ENCODE results near the gene ILF2.

ILF2 gene

DNA sequence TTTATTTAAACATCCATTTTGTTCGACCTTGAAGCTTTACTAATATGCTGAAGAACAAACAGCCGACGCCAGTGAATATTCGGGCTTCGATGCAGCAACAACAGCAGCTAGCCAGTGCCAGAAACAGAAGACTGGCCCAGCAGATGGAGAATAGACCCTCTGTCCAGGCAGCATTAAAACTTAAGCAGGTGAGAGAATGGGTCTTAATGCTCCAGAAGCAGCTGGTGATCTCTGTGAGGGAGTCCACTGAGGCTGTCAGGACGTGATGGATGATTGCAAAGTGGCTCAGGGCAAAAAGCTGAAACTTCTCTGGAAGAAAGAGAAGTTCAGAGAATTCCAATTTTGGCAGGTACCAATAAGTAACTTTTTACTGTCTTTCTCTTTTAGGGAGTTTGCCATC lies 32.5 kb downstream of the ILF2 start:
- Histone ChIP-seq H3K9ac (ENCODE audit: low read depth in 1 of 2, low read length in 2 of 2) (no peak overlapping the region), H3K27me3 (ENCODE audit: control insufficient read depth in 2 of 2, insufficient read depth in 2 of 2, low read length in 2 of 2) (no peaks in the 10 kb centered on the region), H3K4me3 (ENCODE audit: low read length in 2 of 2) (no peak overlapping the region), H3K27ac (ENCODE audit: low read depth in 2 of 2, low read length in 2 of 2) (no peak overlapping the region), H3K36me3 (ENCODE audit: control insufficient read depth in 2 of 2, insufficient read depth in 2 of 2, low read length in 2 of 2) (peaks cover 58 to 66% of the 10 kb centered on the region in 2 donors), H3K9me3 (ENCODE audit: control insufficient read depth in 2 of 2, low read length in 2 of 2) (no peaks in the 10 kb centered on the region), H3K4me1 (ENCODE audit: control insufficient read depth in 2 of 2, insufficient read depth in 2 of 2, low read length in 2 of 2) (peaks cover 9 to 15% of the 10 kb centered on the region in 2 donors)

DNA sequence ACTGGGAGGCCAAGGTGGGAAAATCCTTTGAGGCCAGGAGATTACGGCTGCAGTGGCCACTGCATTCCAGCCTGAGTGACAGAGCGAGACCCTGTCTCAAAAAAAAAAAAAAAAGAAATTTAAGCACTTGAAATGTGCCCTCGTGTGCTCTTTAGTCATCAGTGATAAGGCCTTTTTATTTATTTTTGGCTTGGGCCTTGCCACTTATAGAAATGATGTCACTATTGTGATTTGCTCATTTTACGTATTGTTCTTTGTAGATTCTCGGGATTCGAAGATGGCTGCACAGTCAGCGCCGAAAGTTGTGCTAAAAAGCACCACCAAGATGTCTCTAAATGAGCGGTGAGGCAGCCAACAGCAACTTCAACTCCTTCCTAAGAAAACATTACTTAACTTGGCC lies 34.5 kb downstream of the ILF2 start:
- Histone ChIP-seq H3K27ac (ENCODE audit: low read depth in 2 of 2, low read length in 2 of 2) (no peak overlapping the region), H3K9ac (ENCODE audit: low read depth in 1 of 2, low read length in 2 of 2) (no peak overlapping the region), H3K9me3 (ENCODE audit: control insufficient read depth in 2 of 2, low read length in 2 of 2) (no peaks in the 10 kb centered on the region), H3K36me3 (ENCODE audit: control insufficient read depth in 2 of 2, insufficient read depth in 2 of 2, low read length in 2 of 2) (peaks cover 39 to 47% of the 10 kb centered on the region in 2 donors), H3K27me3 (ENCODE audit: control insufficient read depth in 2 of 2, insufficient read depth in 2 of 2, low read length in 2 of 2) (no peaks in the 10 kb centered on the region), H3K4me3 (ENCODE audit: low read length in 2 of 2) (no peak overlapping the region), H3K4me1 (ENCODE audit: control insufficient read depth in 2 of 2, insufficient read depth in 2 of 2, low read length in 2 of 2) (peaks cover 20 to 24% of the 10 kb centered on the region in 2 donors)

DNA sequence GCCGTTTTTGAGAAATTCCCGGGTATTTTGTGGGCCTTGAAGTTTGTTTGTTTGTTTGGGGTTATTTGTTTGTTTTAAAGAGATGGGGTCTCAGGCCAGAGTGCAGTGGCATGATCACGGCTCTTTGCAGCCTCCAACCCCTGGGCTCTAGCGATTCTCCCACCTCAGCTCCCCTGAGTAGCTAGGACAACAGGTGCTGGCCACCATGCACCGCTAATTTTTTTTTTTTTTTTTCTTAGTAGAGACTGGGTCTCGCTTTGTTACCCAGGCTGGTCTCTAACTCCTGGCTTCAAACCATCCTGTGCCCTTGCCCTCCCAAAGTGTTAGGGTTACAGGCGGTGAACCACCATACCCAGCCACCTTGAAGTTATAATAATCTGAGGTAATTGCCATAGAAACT lies 34.9 kb downstream of the ILF2 start:
- no peak overlapping the region for H3K4me3 ChIP-seq (ENCODE audit: low read length in 2 of 2)
- no peak overlapping the region for H3K9ac ChIP-seq (ENCODE audit: low read depth in 1 of 2, low read length in 2 of 2)
- H3K9me3 ChIP-seq (ENCODE audit: control insufficient read depth in 2 of 2, low read length in 2 of 2): no peaks in the 10 kb centered on the region
- no peak overlapping the region for H3K27ac ChIP-seq (ENCODE audit: low read depth in 2 of 2, low read length in 2 of 2)
- H3K27me3 ChIP-seq (ENCODE audit: control insufficient read depth in 2 of 2, insufficient read depth in 2 of 2, low read length in 2 of 2): no peaks in the 10 kb centered on the region
- H3K4me1 ChIP-seq (ENCODE audit: control insufficient read depth in 2 of 2, insufficient read depth in 2 of 2, low read length in 2 of 2): peaks cover 23 to 25% of the 10 kb centered on the region in 2 donors
- peaks cover 35 to 42% of the 10 kb centered on the region in 2 donors for H3K36me3 ChIP-seq (ENCODE audit: control insufficient read depth in 2 of 2, insufficient read depth in 2 of 2, low read length in 2 of 2)

GRCh38 chr1:153633754-153634665 lies 36.8 kb downstream of the ILF2 start, which contains the start of gene CHTOP:
TSS of gene CHTOP (plus strand) at chr1:153634066. CDS start at chr1:153636589, 2,523 bp downstream.
- no peaks in the 10 kb centered on the region for H3K27me3 ChIP-seq (ENCODE audit: control insufficient read depth in 2 of 2, insufficient read depth in 2 of 2, low read length in 2 of 2)
- H3K27ac ChIP-seq (ENCODE audit: low read depth in 2 of 2, low read length in 2 of 2): peak within 1 kb of the TSS; percentile 100
- H3K36me3 ChIP-seq (ENCODE audit: control insufficient read depth in 2 of 2, insufficient read depth in 2 of 2, low read length in 2 of 2): peaks cover 25% of the 10 kb centered on the region in 2 donors
- peak within 1 kb of the TSS; percentile 99 to 100 for H3K4me3 ChIP-seq (ENCODE audit: low read length in 2 of 2)
- peak within 1 kb of the TSS; percentile 100 for H3K9ac ChIP-seq (ENCODE audit: low read depth in 1 of 2, low read length in 2 of 2)
- H3K4me1 ChIP-seq (ENCODE audit: control insufficient read depth in 2 of 2, insufficient read depth in 2 of 2, low read length in 2 of 2): peaks cover 28 to 38% of the 10 kb centered on the region in 2 donors
- no peaks in the 10 kb centered on the region for H3K9me3 ChIP-seq (ENCODE audit: control insufficient read depth in 2 of 2, low read length in 2 of 2)

GRCh38 chr1:153633161-153633753 lies 37.5 kb downstream of the ILF2 start:
- Histone ChIP-seq H3K4me3 (ENCODE audit: low read length in 2 of 2) (peak overlapping the region; percentile 48 to 99), H3K9ac (ENCODE audit: low read depth in 1 of 2, low read length in 2 of 2) (peak overlapping the region; percentile 63 to 100), H3K27me3 (ENCODE audit: control insufficient read depth in 2 of 2, insufficient read depth in 2 of 2, low read length in 2 of 2) (no peaks in the 10 kb centered on the region), H3K9me3 (ENCODE audit: control insufficient read depth in 2 of 2, low read length in 2 of 2) (no peaks in the 10 kb centered on the region), H3K27ac (ENCODE audit: low read depth in 2 of 2, low read length in 2 of 2) (peak overlapping the region; percentile 100), H3K4me1 (ENCODE audit: control insufficient read depth in 2 of 2, insufficient read depth in 2 of 2, low read length in 2 of 2) (peaks cover 28 to 38% of the 10 kb centered on the region in 2 donors), H3K36me3 (ENCODE audit: control insufficient read depth in 2 of 2, insufficient read depth in 2 of 2, low read length in 2 of 2) (peaks cover 18 to 21% of the 10 kb centered on the region in 2 donors)

- Histone ChIP-seq H3K4me1 (ENCODE audit: control insufficient read depth in 2 of 2, insufficient read depth in 2 of 2, low read length in 2 of 2) (peaks cover 33 to 49% of the 10 kb centered on the region in 2 donors), H3K9ac (ENCODE audit: low read depth in 1 of 2, low read length in 2 of 2) (no peak overlapping the region), H3K36me3 (ENCODE audit: control insufficient read depth in 2 of 2, insufficient read depth in 2 of 2, low read length in 2 of 2) (peaks cover under 1 to 4% of the 10 kb centered on the region in 2 donors), H3K9me3 (ENCODE audit: control insufficient read depth in 2 of 2, low read length in 2 of 2) (no peaks in the 10 kb centered on the region), H3K4me3 (ENCODE audit: low read length in 2 of 2) (no peak overlapping the region), H3K27me3 (ENCODE audit: control insufficient read depth in 2 of 2, insufficient read depth in 2 of 2, low read length in 2 of 2) (no peaks in the 10 kb centered on the region), H3K27ac (ENCODE audit: low read depth in 2 of 2, low read length in 2 of 2) (no peak overlapping the region)
These were observed 39.5 kb downstream of the ILF2 start for GRCh38 chr1:153631047-153632022.

DNA sequence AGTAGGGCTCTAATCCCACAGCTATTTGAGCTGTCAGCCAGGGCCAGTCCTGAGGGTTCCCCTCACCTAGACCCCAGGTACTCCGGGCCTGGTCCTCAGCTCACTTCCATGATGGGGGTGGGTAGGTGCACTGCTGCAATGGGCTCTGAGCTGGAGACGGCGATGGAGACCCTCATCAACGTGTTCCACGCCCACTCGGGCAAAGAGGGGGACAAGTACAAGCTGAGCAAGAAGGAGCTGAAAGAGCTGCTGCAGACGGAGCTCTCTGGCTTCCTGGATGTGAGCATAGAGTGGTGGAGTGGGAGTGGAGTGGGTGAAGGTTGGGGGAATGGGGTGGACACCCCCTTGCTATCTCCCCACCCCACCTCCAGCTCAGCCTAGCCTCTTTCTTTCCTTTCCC lies 40.4 kb downstream of the ILF2 start:
- Histone ChIP-seq H3K27me3 (ENCODE audit: control insufficient read depth in 2 of 2, insufficient read depth in 2 of 2, low read length in 2 of 2) (no peaks in the 10 kb centered on the region), H3K9me3 (ENCODE audit: control insufficient read depth in 2 of 2, low read length in 2 of 2) (no peaks in the 10 kb centered on the region), H3K9ac (ENCODE audit: low read depth in 1 of 2, low read length in 2 of 2) (no peak overlapping the region), H3K27ac (ENCODE audit: low read depth in 2 of 2, low read length in 2 of 2) (no peak overlapping the region), H3K36me3 (ENCODE audit: control insufficient read depth in 2 of 2, insufficient read depth in 2 of 2, low read length in 2 of 2) (no peaks in the 10 kb centered on the region), H3K4me3 (ENCODE audit: low read length in 2 of 2) (no peak overlapping the region), H3K4me1 (ENCODE audit: control insufficient read depth in 2 of 2, insufficient read depth in 2 of 2, low read length in 2 of 2) (peaks cover 35 to 45% of the 10 kb centered on the region in 2 donors)

DNA sequence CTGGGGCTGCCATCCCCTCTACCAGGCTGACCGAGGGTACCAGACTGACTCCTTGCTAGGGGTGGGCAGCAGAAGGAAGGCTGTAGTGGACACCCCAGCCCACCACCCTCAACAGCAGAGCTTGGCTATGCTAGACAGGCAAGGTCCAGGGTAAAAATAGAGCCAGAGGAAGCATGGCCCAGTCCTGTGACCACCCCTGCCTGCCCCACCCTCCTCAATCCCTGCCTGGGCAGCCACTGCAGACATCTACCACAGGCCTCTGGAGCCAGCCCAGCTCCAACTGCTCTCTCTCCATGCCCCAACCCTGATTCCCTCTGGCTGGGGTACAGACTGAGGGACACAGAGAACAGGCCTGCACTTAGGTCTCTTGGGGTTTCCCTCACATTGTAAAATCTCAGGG lies 40.8 kb downstream of the ILF2 start:
- H3K9ac ChIP-seq (ENCODE audit: low read depth in 1 of 2, low read length in 2 of 2): no peak overlapping the region
- peaks cover 38 to 43% of the 10 kb centered on the region in 2 donors for H3K4me1 ChIP-seq (ENCODE audit: control insufficient read depth in 2 of 2, insufficient read depth in 2 of 2, low read length in 2 of 2)
- peaks cover 0 to 2% of the 10 kb centered on the region in 2 donors for H3K36me3 ChIP-seq (ENCODE audit: control insufficient read depth in 2 of 2, insufficient read depth in 2 of 2, low read length in 2 of 2)
- H3K27me3 ChIP-seq (ENCODE audit: control insufficient read depth in 2 of 2, insufficient read depth in 2 of 2, low read length in 2 of 2): no peaks in the 10 kb centered on the region
- H3K27ac ChIP-seq (ENCODE audit: low read depth in 2 of 2, low read length in 2 of 2): no peak overlapping the region
- no peak overlapping the region for H3K4me3 ChIP-seq (ENCODE audit: low read length in 2 of 2)
- no peaks in the 10 kb centered on the region for H3K9me3 ChIP-seq (ENCODE audit: control insufficient read depth in 2 of 2, low read length in 2 of 2)

- H3K9me3 ChIP-seq (ENCODE audit: control insufficient read depth in 2 of 2, low read length in 2 of 2): no peaks in the 10 kb centered on the region
- no peaks in the 10 kb centered on the region for H3K27me3 ChIP-seq (ENCODE audit: control insufficient read depth in 2 of 2, insufficient read depth in 2 of 2, low read length in 2 of 2)
- H3K27ac ChIP-seq (ENCODE audit: low read depth in 2 of 2, low read length in 2 of 2): no peak overlapping the region
- no peak overlapping the region for H3K4me3 ChIP-seq (ENCODE audit: low read length in 2 of 2)
- peaks cover 38 to 43% of the 10 kb centered on the region in 2 donors for H3K4me1 ChIP-seq (ENCODE audit: control insufficient read depth in 2 of 2, insufficient read depth in 2 of 2, low read length in 2 of 2)
- no peak overlapping the region for H3K9ac ChIP-seq (ENCODE audit: low read depth in 1 of 2, low read length in 2 of 2)
- H3K36me3 ChIP-seq (ENCODE audit: control insufficient read depth in 2 of 2, insufficient read depth in 2 of 2, low read length in 2 of 2): peaks cover 0 to 2% of the 10 kb centered on the region in 2 donors
These were observed 41.5 kb downstream of the ILF2 start for GRCh38 chr1:153629343-153629665.
